Measurements from ENCODE around the gene PTPRG. TPM values are rescaled to one million over a fixed set of nuclear protein-coding genes. Genes with fewer than 3 reads are reported as not detected.

PTPRG gene
- total and polyA plus RNA-seq, 2 donors (not counting 3 experiments of a cell fraction or from before 2014, with no cell fraction given), result 8.9 to 39.1 TPM

DNA sequence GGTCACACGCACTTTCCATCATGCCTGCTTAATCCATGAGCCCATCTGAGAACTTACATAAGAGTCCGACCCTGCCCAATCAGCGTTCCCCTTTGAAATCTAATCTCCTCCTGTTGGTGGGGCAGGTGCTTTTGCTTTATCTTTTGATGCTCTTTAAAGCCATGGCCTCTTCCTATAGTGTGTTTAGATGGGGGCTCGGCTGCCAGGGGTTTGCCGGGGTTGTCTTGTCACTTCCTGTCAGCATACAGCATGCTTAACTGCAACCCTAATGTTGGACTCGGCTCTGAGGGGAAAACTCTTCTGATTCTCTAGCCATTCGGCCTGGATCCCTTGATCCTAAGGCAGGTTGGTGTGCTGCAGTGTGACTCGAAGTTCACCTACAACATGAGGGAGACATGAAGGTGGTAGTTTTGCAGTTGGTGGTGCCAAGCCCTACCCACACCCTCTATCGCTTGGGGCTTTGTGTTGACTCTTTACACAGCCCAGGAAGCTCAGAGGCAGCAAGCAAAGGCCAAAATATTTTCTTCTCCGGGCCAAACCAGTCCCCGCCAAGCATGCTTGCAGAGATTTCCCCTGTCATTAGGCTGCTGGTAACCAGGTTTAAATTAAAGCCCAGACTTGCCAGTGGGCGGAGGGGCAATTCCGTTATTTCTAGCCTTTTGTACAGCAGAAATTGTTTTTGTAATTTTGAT lies 593.2 kb downstream of the PTPRG start:
- CTCF ChIA-PET, result interaction anchor here (2.1 kb wide), 1 partner anchor 34 kb away, joined by 7 read pairs; no protein-coding TSS in a partner anchor
- no TSS peak for BruUV-seq (replicated peaks)
- Histone ChIP-seq H3K4me3 (replicated peaks in 1 of 3; ENCODE audit: insufficient read depth in 1 of 3, low read depth in 1 of 3, low read length in 3 of 3) (no peak overlapping the region), H4K20me1 (replicated peaks; ENCODE audit: control insufficient read depth, extremely low read depth, insufficient read depth, low read length) (no peaks in the 10 kb centered on the region), H3K9me1 (replicated peaks; ENCODE audit: control insufficient read depth, extremely low read depth, insufficient read depth, low read length) (no peaks in the 10 kb centered on the region), H3K9me3 (replicated peaks; ENCODE audit: control insufficient read depth, insufficient read depth, low read length) (no peaks in the 10 kb centered on the region), H3K36me3 (ENCODE audit: control insufficient read depth in 2 of 2, extremely low read depth in 1 of 2, insufficient read depth in 2 of 2, low read length in 2 of 2) (no peaks in the 10 kb centered on the region), H3K79me2 (ENCODE audit: control insufficient read depth, insufficient read depth, low read length) (no peaks in the 10 kb centered on the region), H2AFZ (ENCODE audit: low read depth, low read length) (no peak overlapping the region), H3K4me2 (ENCODE audit: insufficient read depth, low read length) (no peak overlapping the region), H3K4me1 (ENCODE audit: control insufficient read depth, extremely low read depth, insufficient read depth, low read length) (peaks cover 11% of the 10 kb centered on the region), H3K27ac (ENCODE audit: insufficient read depth, low read depth, low read length) (no peak overlapping the region), H3K9ac (replicated peaks; ENCODE audit: extremely low read depth, insufficient read depth, low read length) (no peak overlapping the region), H3K27me3 (ENCODE audit: control insufficient read depth in 2 of 2, insufficient read depth in 2 of 2, low read length in 2 of 2) (no peaks in the 10 kb centered on the region)
- DNase-seq (ENCODE audit: low read depth, low spot score), result no peak
- intact Hi-C loops (cut with micrococcal nuclease) (no loop called here), dilution Hi-C loops (cut with MboI; ENCODE audit: extremely low pct_ligation_motif_present, low sequenced_read_pairs) (no loop called here)
- TF ChIP-seq POLR2A (IDR thresholded peaks at IDR 0.05; ENCODE audit: low read depth, low read length) (no peak), MYC (IDR thresholded peaks at IDR 0.05; ENCODE audit: low read depth, low read length) (no peak), FOS (IDR thresholded peaks at IDR 0.05; ENCODE audit: borderline replicate concordance, insufficient read depth, low read length) (no peak), GATA2 (IDR thresholded peaks at IDR 0.05; ENCODE audit: insufficient read depth, insufficient read length, low read depth, low read length) (no peak), JUN (IDR thresholded peaks at IDR 0.05; ENCODE audit: borderline replicate concordance, insufficient read depth, insufficient read length, low read depth) (no peak), EZH2 (IDR thresholded peaks at IDR 0.05; ENCODE audit: borderline replicate concordance, low read depth, low read length, severe bottlenecking) (no peak), POLR2AphosphoS5 (IDR thresholded peaks at IDR 0.05; ENCODE audit: insufficient read depth, low read depth, low read length) (no peak)
- TF ChIP-seq, protein P1, sequence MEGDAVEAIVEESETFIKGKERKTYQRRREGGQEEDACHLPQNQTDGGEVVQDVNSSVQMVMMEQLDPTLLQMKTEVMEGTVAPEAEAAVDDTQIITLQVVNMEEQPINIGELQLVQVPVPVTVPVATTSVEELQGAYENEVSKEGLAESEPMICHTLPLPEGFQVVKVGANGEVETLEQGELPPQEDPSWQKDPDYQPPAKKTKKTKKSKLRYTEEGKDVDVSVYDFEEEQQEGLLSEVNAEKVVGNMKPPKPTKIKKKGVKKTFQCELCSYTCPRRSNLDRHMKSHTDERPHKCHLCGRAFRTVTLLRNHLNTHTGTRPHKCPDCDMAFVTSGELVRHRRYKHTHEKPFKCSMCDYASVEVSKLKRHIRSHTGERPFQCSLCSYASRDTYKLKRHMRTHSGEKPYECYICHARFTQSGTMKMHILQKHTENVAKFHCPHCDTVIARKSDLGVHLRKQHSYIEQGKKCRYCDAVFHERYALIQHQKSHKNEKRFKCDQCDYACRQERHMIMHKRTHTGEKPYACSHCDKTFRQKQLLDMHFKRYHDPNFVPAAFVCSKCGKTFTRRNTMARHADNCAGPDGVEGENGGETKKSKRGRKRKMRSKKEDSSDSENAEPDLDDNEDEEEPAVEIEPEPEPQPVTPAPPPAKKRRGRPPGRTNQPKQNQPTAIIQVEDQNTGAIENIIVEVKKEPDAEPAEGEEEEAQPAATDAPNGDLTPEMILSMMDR (IDR thresholded peaks at IDR 0.05; ENCODE audit: extremely low read depth in 1 of 2, insufficient read depth in 1 of 2, low read depth in 1 of 2, low read length in 2 of 2), result no peak
- TF ChIP-seq, protein P2, sequence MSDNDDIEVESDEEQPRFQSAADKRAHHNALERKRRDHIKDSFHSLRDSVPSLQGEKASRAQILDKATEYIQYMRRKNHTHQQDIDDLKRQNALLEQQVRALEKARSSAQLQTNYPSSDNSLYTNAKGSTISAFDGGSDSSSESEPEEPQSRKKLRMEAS (IDR thresholded peaks at IDR 0.05; ENCODE audit: insufficient read depth, insufficient read length), result no peak
- POLR2A ChIA-PET, result no interaction called here
- FAIRE-seq, result no peak
